CD4-positive, alpha-beta T cell treated with Interleukin-6 at 100 ng/mL for 8 hours (primary cell): ENCODE measurements around the gene ZNF282.

Experiments
- DNase-seq: peaks from one replicate; pipeline ENCODE4 v3.0.0-alpha.2; 2020; ENCODE audit warnings: mixed read lengths, low spot score

Gene ZNF282

DNA sequence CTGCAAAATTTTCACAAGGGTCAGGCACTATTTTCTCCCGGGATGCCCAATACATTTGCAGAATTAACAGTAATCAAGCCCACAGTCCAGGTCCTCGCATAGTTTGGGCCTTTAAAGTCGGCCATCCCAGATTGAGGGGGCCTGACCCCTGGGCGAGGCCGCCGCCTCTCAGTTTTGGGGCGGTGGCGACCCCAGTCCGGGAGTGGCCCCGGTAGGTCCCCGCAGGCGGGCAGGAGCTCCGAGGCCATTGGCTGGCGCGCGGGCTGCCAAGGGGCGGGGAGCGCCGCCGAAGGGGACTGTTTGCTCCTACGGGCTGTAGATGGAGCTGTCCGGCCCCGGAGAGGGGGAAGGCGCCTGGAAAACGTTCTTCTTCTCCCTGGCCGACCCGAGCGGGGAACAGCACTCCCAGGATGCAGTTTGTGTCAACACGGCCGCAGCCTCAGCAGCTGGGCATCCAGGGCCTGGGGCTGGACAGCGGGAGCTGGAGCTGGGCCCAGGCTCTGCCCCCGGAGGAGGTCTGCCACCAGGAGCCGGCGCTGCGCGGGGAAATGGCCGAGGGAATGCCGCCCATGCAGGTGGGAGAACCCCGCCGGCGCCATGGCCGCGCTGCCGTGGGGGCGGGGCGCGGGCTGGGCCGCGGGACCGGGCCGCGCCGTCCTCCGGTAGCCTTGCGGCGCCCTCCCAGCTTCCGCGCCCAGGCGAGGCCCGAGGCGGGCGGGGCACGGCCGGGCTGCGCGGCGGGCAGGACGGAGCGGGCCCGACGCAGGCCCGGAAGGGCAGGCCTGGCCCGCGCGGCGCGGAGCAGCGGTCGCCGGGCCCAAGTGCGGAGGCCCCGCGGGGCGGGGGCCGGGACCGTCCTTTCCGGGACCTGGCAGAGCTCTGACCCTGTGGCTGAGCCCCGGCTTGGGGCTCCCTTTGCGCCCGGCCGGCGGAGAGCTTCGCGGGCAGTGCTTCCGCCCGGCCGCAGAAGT is at the start of gene ZNF282:
Gene ZNF282, plus strand, starts transcription at position 367 of the 971 bp plus-strand sequence. Its CDS starts 44 bp downstream, at position 411.
- peak; percentile 60 for DNase-seq

DNA sequence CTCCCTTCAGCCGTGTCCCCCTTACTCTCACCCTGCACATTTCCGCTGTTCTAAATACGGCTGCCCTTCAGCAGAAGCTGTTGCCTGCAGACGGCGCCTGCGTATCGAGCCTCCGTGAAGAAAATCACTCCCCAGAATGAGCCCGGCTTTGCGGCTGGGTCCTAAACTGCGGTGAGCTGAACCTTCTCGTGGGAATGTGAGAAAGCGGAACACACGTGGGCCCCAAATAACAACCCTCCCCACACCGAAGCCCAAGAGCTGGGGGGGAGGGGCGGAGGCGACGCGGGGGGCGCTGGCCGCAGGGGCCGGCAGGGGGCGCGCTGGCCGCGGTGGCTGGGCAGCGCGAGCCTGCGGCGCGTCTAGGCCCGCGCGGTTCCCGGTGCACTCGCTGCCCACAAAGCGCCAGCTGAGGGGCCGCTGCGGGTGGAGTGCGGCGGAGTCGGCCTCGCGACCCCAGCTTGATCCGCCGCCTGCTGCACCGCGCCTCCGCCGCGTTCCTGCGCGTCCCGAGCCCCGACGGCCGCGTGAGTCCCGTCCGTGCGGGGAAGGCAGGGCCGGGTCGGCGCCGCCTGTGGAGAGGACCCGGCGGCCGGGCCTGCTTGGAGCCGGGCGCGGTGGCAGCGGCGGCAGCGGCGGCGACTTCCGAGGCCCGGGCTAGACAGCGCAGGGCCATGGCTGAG is 48.1 kb upstream of the ZNF282 start, which contains the start of gene ZNF398:
Gene ZNF398, plus strand, starts transcription at position 382 of the 680 bp plus-strand sequence. Its CDS starts 290 bp downstream, at position 672.
- peak; percentile 79 for DNase-seq

DNA sequence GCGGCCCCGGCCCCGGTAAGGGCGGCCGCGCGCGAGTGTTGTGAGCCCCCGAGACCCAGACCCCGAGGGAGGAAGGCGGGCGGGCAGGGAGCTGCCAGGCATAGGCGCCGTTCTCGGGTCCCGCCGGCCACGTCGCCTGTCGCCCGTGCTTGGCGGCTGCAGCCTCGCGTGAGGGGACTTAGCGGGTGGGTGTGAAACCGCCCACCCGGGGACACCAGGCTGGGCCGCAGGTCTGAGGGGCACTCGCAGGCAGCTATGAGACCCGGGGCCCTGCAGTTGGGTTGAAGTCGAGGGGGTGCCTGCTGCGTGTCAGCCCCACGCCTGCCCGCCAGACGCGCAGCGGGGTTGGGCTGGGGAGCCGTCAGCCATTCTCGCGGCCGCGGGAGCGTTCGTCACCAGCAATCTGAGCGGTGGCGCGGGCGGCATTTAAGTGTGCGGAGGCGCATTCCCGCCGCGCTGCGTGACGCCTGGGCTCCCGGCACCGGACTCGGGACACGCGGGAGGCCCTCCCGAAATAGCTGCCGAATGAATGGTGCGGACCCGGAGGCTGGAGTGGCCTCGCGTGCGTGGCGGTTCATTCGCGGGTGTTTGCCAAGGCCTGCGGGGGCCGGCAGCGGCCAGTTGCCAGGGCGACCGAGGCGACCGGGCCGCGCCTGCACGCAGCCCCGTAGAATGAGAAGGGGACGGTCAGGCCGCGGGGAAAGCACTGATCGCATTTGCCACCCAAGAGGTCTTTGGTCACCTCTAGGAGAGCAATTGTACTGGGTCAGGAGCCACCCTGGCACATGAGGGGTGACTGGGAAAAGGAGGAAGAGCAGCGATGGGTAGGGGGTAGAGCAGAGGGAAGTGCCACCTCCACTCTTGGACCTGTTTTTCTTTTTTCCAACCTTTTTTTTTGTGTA is 47.3 kb upstream of the ZNF282 start:
- DNase-seq, result peak; percentile 44

DNA sequence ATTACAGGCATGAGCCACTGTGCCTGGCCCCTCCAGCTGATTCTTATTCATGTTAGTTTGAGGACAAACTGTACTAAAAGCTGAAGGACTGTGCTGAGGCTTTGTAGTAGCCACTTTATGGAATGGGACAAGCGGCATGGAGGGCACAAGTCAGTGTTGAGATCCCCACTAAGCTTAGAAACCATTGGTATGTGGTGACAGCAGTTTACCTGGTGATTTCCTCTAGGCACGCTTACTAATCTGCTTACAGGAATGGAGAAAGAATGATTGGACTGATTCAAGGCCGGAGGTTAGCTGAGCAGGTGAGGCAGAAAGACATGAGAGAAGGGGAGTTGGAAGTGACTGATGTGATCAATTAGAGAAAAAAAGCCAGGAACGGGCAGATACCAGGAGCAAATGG is 44.4 kb upstream of the ZNF282 start:
- no peak for DNase-seq

DNA sequence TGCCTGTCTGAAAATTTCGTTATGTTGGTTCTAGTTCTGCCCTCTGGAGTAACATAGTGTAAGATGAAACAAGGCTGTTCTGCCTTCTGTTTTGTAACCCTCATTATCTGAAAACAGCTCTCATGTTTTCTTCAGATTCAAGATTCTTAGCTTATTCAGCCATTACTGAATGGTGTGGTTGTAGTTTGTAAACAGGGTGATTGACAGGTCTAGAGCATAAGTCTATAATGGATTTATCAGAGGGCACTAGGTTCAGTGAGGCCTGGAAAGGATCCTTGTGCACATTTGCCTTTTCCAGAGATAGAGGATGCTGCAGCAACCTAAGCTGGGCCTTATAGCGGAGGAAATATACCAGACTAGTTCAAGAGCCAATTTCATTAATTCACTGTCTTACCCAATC is 42.0 kb upstream of the ZNF282 start:
- no peak for DNase-seq

DNA sequence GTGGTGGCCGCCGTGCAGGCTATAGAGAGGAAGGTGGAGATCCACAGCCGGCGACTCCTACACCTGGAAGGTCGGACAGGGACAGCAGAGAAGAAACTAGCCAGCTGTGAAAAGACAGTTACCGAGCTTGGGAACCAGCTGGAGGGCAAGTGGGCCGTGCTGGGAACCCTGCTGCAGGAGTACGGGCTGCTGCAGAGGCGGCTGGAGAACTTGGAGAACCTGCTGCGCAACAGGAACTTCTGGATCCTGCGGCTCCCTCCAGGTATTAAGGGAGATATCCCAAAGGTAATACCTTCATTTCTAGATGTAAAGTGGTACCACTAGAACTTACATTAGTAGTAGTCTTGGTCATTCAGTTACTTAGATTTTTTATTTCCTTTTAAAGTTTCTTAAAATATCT is 41.3 kb upstream of the ZNF282 start:
- DNase-seq, result no peak

DNA sequence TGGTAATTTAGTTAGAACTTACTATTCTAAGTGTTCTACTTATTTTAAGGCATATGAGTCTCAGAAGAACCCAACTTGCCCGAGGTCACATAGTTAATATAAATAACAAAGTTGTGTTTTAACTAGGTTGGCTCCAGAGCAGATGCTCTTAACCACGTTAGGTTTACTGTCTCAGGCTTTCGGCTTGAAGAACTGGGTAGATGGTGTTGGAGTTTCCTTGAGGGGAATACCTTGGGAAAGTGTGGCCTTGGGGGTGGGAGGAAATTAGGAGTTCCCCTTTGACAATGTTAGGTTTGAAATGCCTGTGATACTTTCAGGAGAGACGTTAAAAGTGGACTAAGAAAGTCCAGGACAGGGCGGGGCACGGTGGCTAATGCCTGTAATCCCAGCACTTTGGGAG is 38.4 kb upstream of the ZNF282 start:
- no peak for DNase-seq

DNA sequence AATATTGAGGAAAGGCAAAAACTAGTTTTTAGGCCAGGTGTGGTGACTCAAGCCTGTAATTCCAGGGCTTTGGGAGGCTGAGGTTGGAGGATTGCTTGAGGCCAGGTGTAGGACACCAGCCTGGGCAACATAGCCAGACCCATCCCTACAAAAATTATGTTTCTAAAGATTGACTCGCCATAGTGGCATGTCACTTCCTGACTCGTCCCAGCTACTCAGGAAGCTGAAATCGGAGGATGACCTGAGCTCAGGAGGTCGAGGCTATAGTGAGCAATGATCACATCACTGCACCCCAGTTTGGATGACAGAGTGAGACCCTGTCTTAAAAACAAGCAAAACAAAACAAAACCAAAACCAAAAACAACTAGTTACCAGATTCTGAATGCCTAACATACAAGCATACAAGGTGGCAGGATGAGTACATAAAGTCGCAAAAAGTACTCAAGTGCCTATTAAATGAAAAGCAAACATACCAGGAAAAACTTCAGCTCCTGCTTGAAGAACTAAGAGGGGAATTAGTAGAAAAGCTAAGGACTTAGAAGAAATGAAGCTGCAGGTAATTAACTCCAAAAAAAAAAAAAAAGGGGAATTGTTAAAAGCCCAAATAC is 34.0 kb upstream of the ZNF282 start:
- DNase-seq, result no peak

DNA sequence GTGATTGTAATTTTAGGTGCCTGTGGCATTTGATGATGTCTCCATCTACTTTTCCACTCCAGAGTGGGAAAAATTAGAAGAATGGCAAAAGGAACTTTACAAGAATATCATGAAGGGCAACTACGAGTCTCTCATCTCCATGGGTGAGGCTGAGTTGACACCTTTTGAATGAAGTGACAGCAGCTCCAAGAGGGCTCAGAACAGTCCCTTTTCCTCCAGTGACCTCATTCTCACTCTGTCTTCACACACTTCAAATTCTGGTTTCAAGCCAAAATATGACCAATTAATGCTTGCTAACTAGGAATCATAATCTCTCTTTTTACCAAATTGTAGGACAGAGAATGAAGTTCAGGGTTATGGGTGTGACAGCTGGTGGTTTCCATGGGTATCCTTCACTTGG is 29.2 kb upstream of the ZNF282 start:
- no peak for DNase-seq

DNA sequence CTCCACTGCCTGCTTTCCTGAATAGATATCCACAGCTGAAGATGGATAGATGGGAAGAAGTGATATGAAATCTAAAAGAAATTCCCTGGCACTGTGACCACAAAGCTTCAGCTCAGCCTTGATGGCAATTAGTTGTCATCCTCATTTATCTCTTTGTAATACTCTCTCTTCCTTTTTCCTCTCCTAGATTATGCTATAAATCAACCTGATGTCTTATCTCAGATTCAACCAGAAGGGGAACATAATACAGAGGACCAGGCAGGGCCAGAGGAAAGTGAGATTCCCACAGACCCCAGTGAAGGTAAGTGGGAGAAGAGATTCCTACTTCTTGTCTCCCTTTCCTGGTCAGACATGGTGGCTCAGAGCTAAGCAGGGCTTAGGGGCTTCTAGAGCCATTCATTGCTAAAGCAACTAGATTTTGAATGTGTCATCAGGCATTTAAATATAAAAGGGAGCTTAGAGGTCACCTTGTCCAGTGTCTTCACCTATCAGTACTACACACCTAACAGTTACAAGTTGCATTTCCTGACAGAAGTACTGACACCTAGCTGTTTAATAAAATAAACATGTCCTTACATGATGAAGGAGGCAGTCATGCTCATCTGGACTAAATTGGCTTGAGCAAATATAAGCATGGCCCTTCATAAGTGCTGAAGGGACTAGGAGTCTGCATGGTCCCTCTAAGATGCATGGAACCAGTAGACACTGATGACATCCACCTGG is 28.6 kb upstream of the ZNF282 start:
- no peak for DNase-seq

DNA sequence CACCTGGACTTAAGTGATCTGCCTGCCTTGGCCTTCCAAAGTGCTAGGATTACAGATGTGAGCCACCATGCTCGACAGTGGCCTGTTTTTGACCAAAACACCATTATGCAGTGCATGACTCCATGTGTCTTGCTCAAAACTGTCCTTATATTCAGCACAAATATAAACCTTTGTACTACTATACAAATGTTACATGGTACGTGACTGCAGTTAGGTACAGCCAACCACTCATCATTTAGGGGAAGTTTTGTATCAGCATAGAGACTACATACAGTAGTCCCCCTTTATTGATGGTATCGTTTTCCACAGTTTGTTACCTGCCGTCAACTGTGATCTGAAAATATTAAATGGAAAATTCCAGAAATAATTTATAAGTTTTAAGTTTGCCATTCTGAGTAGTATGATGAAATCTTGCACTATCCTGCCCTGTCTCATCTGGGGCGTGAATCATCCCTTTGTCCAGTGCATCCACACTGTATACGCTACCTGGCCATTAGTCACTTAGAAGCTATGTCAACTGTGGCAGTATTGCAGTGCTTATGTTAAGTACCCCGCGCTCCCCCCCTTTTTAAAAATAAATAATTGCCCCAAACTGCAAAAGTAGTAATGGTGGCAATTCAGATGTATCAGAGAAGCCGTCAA is 23.3 kb upstream of the ZNF282 start:
- DNase-seq, result no peak

DNA sequence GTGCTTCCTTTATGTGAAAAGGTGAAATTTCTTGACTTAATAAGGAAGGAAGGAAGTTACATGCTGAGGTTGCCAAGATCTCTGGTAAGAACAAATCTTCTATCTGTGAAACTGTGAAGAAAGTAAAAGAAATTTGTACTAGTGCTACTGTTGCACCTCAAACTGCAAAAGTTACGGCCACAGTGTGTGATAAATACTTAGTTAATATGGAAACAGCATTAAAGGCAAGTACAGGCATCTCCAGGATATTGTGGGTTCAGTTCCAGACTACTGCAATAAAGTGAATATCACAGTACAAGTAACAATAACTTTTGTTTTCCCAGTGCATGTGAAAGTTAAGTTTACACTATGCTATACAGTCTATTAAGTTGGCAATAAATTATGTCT is 22.8 kb upstream of the ZNF282 start:
- DNase-seq, result no peak

DNA sequence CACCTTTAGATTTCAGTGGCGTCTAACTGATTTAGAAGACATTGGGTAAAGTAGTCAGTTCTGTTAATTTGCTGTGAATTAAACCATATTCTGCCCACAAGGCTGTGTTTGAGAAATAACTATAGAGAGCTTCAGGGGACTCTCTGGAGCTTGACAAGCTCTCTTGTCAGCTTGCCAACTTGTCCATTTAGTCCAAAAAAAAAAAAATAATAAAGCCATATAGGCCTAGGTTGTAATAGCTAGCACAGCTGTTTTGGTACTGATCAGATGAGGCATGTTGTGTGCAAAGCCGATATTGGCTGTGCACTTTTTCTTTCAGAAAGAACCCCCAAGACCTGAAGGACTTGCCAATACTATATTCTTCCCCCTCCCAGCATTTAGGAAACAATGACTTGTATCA is 20.2 kb upstream of the ZNF282 start:
- DNase-seq, result no peak

DNA sequence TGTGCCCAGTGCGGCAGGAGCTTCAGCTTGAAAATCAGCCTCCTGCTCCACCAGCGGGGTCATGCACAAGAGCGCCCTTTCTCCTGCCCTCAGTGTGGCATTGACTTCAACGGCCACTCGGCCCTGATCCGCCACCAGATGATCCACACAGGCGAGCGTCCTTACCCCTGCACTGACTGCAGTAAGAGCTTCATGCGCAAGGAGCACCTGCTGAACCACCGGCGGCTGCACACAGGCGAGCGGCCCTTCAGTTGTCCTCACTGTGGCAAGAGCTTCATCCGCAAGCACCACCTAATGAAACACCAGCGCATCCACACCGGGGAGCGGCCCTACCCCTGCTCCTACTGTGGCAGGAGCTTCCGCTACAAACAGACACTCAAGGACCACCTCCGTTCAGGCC is 16.1 kb upstream of the ZNF282 start:
- DNase-seq, result no peak

DNA sequence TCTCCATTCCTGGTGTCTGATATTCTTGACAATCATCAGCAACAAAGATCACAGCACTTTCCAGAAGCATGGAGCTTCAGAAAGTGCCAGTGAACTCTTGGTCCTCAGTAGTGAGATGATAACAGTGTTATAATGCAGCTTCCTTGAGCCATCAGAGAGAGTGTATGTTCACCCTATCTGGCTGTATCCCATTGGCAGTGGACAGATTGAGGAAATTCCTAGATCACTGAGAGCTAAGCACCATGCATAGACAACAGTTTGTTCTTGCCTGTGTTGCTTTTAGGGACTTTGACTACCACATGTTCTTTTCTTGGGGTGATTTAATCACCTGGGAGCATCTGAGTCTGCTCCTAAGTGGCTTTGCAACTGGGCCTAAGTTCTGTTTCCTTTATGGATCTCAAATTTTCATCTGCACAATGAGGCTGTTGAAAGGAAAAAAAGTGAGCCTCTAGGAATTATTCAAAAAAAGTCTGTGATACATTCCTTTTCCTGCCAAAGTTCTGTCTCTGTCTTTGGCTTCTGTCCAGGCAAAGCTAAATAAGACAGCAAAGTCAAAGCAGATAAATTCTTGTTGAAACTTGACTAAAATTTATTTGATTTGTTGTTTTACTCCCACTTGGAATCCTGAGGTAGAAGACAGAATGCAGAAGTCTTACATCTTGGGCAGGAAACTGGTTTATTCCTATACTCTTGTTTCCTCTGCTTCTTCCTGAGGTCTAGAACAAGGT is 14.5 kb upstream of the ZNF282 start:
- no peak for DNase-seq

DNA sequence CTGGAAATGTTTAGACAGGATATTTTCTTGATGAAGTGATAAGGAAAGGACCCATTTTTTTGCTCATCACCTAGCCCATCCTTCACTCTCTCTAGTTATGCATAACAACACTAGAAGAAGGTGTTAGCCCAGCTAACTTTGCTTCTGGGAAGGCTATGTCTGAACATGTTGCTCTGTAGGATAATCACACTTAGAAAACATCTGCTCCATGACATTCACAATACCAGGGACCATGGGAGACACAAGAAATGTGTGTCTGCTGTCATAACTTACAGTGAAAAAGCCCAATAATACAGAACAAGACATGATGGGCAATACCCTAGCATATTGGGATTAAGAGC is 13.9 kb upstream of the ZNF282 start:
- DNase-seq, result no peak

DNA sequence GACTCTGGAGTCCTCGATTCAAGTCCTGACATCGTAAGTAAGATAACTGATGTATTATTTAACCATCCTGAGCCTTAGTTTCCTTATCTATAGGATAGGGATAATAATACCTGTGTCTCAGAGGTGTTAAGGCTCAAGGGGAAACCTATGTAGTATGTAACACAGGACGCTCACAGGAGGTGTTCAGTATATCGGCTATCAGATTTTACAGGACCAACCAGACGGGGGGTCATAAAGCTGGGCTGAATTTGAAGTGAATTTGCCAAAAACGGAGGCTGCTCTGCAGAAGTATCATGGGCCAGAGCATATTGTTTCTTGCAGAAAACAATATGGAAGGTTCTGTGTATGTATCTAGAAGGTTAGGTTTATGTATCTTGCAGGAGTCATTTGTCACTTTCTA is 11.1 kb upstream of the ZNF282 start:
- DNase-seq, result no peak

DNA sequence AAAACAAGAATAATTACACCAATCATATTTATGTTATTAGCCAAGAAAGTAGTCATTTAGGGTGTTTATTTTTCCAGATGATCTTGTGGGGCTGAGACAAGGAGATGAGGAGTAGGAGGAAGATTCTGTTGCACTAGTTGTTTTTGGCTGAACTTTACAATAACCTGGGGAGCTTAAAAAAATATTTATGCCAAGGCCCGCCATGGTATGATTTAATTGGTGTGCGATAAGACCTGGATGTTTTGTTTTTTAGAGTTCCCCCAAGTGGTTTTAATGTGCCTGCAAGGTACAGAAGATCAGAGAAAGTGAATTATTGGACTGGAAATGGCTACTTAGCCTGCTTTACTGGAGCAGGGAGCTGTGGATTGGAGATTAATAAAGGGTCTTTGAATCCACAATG is 7.1 kb upstream of the ZNF282 start:
- no peak for DNase-seq

DNA sequence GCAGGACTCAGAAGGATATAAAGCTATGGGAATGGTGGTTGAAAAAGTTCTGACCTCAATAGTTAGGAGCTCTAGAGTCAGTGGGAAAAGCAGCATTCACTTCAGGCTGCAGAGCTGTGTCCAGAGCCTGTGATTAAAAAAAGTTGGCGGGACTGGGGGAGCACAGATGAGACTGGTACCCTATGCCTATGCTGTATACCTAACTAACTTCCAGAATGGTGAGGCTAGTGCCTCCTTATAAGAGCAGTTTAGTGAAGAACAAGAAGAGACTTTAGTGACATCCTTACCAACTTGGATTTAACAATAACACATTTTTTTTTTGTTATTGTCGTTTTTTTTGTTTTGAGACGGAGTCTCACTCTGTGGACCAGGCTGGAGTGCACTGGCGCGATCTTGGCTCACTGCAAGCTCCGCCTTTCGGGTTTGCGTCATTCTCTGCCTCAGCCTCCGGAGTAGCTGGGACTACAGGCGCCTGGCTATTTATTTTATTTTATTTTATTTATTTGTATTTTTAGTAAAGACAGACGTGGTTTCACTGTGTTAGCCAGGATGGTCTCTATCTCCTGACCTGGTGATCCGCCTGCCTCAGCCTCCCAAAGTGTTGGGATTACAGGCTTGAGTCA is 6.6 kb upstream of the ZNF282 start:
- no peak for DNase-seq

DNA sequence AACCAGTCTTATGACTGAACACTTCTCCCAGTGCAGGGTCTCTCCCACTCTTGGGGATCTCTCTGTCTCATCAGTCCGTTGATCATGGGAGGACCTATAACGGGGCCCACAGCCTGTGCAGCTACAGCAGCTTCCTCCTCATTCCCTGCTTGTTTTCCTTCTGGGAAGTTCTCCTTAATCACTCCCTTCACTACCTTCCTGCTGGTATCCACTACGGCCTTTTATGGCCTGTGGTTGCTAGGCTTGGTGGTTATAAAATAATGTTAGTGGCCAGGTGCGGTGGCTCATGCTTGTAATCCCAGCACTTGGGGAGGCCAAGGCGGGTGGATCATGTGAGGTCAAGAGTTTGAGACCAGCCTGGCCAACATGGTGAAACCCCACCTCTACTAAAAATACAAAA is 3.5 kb upstream of the ZNF282 start:
- no peak for DNase-seq
